ENCODE measurements around the gene SPON1.

The SPON1 gene

GRCh38 chr11:14202251-14203196 lies 240.0 kb downstream of the SPON1 start:
- no peak for DNase-seq

DNA sequence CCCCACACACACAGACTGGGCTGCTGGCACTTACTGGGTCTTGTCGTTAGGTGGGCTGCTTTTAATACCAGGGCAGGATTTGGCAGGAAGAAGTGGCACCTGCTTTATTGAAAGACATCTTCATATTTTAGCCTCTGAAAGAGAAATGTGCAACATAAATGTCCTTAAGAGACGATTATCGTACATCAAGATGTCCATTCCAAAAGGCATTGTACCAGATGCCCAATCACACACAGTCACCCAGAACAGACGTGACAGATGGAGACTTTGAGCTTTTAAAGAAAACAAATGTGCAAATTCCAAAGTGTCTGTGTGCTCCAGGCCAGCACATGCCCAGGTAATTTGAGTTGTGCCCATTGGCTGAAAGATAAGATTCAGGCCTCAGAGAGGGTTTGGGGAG lies 240.8 kb downstream of the SPON1 start:
- DNase-seq = no peak

GRCh38 chr11:14212986-14213385 lies 250.5 kb downstream of the SPON1 start:
- no peak for DNase-seq

DNA sequence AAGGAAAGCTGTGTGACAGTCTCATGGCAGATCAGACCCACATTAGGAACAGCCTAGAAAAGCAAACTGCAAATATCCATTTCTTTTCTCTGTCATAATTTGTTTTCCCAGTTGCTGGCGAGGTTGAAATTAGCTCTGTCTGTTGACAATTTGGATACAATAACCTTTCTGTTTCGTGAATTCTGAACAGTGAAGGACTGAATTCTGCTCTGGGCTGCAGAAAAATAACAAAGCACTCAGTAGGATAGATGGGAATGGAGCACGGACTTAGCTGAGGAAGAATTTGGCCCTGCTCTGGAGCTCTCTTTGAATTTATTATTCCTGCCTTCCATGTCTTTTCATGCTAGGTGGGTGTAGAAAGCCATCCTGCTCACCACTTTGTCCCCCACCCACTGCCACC lies 256.2 kb downstream of the SPON1 start:
- DNase-seq = no peak

DNA sequence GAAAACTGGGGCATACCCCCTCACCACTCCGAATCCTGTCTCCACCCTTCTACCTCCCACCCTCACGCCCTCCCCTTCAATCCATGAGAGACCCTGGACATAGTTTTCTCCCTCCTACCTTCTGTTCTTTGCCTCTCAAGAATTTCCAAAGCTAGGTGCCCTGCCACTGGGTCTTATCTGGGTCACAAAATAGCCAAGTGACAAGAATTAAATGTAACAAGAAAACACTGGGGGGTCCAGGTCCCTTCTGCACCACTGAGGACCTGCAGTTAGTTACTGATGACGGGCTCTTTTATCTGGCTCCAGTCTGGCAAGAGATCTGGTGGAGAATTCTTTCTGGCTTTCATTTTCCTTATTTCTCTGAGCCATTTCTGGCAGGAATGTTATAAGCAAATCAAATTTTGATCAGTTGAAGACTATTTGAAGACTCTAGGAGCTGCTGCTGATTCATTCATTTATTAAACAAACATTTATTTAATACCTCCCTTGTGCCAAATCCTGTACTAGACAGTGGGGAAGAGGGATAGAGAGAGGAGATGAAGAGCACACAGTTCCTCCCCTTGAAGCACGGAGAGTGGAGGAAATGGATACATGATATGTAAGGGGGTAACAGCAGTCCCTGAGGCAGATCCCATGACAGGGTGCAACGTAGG lies 261.2 kb downstream of the SPON1 start:
- DNase-seq = no peak

GRCh38 chr11:14224395-14224794 lies 261.9 kb downstream of the SPON1 start:
- DNase-seq = no peak

GRCh38 chr11:14225666-14226065 lies 263.1 kb downstream of the SPON1 start:
- no peak for DNase-seq

GRCh38 chr11:14228356-14228755 lies 265.8 kb downstream of the SPON1 start:
- DNase-seq = no peak

- no peak for DNase-seq
Measured at GRCh38 chr11:14229472-14229871, 266.9 kb downstream of the SPON1 start.

- DNase-seq = no peak
Measured at GRCh38 chr11:14230407-14230806, 267.9 kb downstream of the SPON1 start.

DNA sequence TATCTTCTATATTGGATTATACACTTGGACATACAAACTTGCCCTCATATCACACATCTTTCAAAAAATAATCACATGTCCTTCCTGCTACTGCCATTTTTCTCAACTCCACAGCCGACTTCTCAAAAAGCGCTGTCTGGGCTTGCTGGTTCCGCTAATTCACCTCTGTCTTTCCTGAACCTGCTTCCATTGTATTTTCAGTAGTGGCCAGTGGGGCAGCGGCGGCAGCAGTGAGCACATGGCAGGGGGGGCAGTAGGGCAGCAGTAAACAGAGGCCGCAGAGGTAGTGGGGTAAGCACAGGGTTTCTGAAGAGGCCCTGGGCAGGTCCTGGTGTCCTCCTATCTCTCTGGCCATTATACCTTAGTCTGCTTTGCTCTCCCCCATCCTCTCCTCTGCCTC lies 270.1 kb downstream of the SPON1 start:
- DNase-seq = no peak

GRCh38 chr11:14234446-14234845 lies 271.9 kb downstream of the SPON1 start:
- DNase-seq = no peak

GRCh38 chr11:14235701-14236100 lies 273.2 kb downstream of the SPON1 start:
- DNase-seq = no peak

- no peak for DNase-seq
Measured at GRCh38 chr11:14237444-14237961, 275.0 kb downstream of the SPON1 start.

DNA sequence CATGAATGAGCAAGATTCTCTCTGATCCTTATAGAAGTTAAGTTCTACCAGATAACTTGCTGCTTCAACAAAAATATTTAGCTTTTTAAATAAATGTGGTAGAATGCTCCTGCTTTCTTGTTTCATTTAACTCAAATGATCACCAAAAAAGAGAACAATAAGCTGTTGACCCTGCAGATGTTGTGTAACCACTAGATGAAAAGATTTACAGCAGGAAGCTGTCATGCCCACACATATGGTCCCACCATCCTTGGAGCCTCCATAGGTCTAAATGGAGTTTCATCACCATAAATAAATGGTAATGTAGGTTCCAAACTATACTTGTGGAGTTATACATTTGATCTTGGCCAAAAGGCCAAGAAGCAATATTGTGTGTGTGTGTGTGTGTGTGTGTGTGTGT lies 277.7 kb downstream of the SPON1 start:
- DNase-seq = no peak

GRCh38 chr11:14240951-14241350 lies 278.4 kb downstream of the SPON1 start:
- no peak for DNase-seq

DNA sequence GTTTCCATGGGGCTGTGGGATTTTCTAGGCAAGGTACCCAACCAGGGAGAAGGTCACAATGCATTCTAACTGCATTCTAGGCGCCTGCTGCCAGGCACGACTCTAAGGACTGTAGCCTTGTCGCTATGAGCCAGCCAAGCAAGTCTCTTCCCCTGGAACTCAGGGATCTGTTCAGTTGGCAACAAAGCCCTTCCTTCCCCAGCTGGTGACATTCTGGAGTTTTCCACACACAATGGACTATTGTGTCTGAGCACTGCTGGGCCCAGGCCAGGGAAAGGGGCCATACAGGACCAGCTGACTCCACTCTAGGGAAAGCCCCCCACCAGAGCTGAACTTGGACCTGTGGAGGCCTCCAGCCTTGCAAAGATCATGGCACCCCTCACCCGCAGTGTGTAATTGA lies 279.7 kb downstream of the SPON1 start:
- DNase-seq = no peak

- no peak for DNase-seq
Measured at GRCh38 chr11:14242733-14243132, 280.2 kb downstream of the SPON1 start.

GRCh38 chr11:14244926-14245325 lies 282.4 kb downstream of the SPON1 start:
- no peak for DNase-seq

- no peak for DNase-seq
Measured at GRCh38 chr11:14245444-14245843, 282.9 kb downstream of the SPON1 start.

GRCh38 chr11:14248580-14248981 lies 286.1 kb downstream of the SPON1 start:
- no peak for DNase-seq

- peak; percentile 20 for DNase-seq
Measured at GRCh38 chr11:14249121-14249963, 286.8 kb downstream of the SPON1 start.

GRCh38 chr11:14251754-14252153 lies 289.2 kb downstream of the SPON1 start:
- no peak for DNase-seq
